Stimulated activated CD8-positive, alpha-beta memory T cell treated with anti-CD3 and anti-CD28 coated beads, Interleukin-15, amount 100 ng/mL, for 1 hour (primary cell): ENCODE results near the gene GRIA1.
"Not testable (repeated sequence)": the region's sequence is repeated elsewhere in the genome, so short reads cannot be mapped to it uniquely, and the experiment has no call there.

Source experiments
- DNase-seq: peaks from one replicate; pipeline ENCODE4 v3.0.0-alpha.2; 2020; ENCODE audit warnings: low read depth

Gene GRIA1

GRCh38 chr5:153719324-153719723, 228.9 kb downstream of the GRIA1 start:
- no peak for DNase-seq

DNA sequence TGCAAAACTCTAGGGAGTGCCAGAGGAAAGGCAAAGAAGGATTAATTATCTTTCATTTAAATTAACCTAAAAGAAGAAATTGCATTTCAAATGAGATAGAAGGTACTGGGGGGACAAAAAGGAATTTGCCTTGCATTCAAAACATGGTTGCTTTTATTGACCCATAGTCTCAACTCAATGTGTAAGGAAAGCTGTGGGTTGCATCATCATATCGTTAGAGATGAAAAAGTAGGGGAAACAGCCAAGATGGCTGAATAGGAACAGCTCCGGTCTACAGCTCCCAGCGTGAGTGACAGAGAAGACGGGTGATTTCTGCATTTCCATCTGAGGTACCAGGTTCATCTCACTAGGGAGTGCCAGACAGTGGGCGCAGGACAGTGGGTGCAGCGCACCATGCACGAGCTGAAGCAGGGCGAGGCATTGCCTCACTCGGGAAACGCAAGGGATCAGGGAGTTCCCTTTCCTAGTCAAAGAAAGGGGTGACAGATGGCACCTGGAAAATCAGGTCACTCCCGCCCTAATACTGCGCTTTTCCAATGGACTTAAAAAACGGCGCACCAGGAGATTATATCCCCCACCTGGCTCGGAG, 232.6 kb downstream of the GRIA1 start:
- not testable (repeated sequence) for DNase-seq

DNA sequence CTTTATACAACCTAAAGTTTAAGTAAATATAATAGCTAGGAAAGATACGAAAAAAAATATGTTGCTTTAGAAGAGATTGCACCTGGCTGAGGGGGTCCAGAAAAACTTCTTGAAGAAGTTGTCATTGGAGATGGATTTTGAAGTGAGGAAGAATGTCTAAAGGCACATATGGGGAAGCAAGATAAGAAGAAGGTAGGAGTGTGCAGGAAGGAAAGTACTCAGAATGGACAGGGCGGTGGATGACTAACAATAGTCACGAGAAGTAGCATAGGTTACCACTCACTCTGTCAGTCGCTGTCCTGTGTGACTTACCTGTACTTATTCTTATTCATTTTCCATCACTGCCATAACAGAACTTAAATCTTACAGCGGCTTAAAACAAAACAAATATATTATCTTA, 251.6 kb downstream of the GRIA1 start:
- no peak for DNase-seq

- DNase-seq = no peak
Observed at GRCh38 chr5:153744751-153745150, 254.3 kb downstream of the GRIA1 start.

DNA sequence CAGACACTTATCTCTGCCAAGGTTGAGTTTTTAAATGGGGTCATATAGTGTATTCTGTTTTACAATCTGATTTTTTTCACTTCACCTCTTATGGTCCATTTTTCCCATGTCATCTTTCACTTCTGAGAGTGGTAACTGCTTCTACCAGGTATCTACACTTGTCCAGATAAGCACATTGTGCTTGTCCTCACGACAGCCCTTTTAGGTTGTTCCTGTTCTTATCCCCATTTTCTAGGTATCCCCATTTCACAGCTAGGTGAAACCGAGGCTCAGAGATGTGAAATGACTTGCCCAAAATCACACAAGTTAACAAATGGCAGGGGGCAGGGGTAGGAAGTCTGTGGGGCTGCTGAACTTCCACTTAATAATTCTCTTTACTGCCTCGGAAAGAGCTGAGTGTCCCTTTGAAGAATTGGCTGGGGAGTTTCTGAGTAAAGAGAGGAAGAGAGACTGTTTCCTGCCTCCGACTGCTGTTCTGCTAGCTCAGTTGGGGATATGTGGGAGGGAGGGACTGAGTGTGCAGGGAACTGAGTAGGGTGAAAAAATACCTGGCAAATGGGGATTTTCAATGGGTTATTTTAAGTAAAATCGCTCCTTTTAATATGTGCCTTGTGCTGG, 255.4 kb downstream of the GRIA1 start:
- DNase-seq = no peak

- no peak for DNase-seq
Observed at GRCh38 chr5:153746440-153746839, 256.0 kb downstream of the GRIA1 start.

- no peak for DNase-seq
Observed at GRCh38 chr5:153748823-153749222, 258.4 kb downstream of the GRIA1 start.

- DNase-seq = no peak
Observed at GRCh38 chr5:153749960-153750359, 259.5 kb downstream of the GRIA1 start.

GRCh38 chr5:153751251-153751650, 260.8 kb downstream of the GRIA1 start:
- no peak for DNase-seq

- no peak for DNase-seq
Observed at GRCh38 chr5:153752890-153753289, 262.4 kb downstream of the GRIA1 start.

- no peak for DNase-seq
Observed at GRCh38 chr5:153753645-153754432, 263.4 kb downstream of the GRIA1 start.

DNA sequence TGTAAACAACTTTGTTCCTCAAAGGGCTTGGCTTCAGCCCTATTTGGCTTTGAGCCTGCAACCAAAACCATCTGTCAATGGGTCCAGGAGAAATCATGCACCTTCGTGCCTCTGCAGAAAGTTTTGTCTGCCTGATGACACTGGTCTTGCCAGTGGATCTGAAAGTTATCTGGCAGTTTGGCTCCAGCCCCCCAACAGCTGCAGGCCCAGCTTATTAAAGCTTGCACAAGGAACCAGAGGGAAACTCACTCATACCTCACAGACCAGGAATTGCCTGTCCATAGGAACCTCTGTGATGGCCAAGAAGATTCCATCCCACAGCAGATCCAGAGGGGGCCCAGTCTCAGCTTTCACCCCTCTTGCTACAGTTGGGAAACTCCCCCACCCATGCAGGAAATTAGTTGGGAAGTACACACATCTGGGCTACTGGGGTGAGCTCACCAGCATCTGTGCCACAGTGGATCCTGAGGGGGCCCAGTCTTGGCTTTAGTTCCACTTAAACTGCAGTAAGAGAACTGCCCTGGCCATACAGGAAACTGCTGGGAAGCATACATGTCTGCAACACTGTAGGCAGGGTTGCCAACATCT, 265.5 kb downstream of the GRIA1 start:
- DNase-seq = no peak

DNA sequence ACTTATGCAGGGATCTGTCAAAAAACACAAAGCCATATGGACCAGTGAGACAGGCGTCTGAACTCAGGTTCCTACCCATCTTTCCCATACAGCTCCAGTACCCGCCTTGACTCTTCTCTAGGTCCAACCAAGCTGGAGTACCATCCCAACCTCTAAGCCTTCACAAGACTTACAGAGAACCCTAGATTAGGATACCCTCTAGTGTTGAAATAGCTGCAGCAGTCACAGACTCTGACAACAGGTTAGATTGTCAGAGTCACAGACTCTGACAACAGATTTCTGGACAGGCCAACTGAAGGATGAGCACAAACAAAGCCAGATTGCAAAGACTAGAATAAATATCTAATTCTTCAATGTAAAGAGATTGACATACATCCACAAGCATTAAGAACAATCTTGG, 266.1 kb downstream of the GRIA1 start:
- no peak for DNase-seq

DNA sequence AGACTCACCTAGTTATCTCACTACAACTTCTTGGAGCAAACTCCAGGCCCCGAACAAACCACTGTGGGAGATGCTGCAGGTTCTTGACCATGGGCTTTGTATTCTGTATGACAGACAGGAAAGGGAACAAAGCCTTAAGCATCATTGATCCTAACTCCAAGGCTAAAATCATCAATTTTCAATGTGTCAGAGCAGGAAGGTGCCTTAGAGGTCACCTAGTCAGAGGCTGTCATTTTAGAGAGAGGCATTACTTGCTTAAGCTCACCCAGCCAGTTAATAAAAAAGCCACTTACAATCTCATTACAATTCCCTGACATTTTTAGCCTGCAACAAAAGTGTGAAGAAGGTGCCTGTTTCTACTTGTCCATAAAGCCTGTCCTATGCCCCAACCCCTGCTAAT, 275.5 kb downstream of the GRIA1 start:
- no peak for DNase-seq

GRCh38 chr5:153767221-153768188, 277.0 kb downstream of the GRIA1 start:
- no peak for DNase-seq

DNA sequence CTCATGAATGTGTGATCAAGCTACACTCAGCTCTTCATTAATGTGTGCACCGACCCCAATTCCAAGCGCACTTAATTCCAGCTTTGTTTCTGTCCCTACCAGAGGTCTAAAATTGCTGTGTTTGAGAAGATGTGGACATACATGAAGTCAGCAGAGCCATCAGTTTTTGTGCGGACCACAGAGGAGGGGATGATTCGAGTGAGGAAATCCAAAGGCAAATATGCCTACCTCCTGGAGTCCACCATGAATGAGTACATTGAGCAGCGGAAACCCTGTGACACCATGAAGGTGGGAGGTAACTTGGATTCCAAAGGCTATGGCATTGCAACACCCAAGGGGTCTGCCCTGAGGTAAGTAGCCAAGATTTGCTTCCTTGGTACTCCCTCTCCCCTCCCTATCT, 279.6 kb downstream of the GRIA1 start:
- DNase-seq = no peak

GRCh38 chr5:153774686-153775085, 284.2 kb downstream of the GRIA1 start:
- no peak for DNase-seq

- no peak for DNase-seq
Observed at GRCh38 chr5:153775923-153776322, 285.5 kb downstream of the GRIA1 start.

DNA sequence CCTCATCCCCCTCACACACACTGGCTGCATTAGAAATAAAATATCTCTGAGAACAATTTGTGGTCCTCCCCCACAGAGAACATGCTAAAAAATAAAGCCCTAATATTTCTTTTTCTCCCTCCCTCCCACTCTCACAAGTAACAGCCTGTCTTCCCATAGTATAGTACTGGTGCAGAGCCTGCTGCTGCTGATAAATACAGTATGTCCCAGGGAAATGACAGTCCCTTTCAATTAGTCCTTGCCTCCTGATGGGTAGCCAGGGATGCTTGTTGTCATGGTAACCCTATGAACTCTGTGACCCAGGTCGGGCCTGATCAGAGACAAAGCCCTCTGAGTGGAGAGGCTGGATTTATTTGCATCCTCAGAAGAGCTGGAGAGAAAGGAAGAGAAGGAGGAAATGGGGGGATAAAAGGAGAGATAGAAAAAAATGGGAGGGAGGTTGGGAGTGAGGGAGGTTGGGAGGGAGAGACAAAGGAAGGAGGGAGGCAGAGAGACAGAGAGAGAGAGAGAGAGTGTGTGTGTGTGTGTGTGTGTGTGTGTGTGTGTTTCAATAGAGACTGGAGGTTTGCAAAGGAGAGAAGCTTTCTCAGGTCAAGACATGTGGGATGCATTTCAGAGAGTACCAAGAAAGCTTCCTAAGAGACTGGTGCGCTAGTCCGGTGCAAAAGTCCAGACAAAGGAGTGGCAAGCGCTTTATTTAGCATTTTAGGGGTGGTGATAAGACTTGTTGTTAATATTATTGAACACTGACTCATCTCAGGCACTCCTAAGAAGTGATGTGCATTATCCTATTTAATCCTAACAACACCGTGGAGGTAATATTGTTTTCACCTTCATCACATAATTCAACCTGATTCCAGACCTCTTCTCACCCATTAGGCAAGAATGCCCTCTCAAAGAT, 287.5 kb downstream of the GRIA1 start:
- DNase-seq = no peak

DNA sequence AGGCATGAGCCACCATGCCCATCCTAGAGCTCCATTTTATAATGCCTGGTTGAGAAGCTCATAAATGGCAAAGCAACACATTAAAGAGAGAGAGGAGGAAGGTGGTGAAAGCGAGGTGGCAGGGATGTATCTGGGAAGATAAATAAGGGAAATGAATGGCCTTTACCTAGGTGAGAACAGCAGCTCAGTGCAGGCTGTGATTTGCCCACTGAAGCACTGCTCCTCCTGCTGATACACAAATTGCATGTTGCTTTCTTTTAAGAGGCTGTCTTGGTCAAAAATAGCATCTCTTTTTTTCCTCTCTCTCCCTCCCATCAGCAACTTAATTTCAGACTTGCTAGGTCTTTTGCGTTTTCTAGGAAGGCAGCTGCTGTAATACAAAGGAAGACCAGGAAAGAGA, 289.4 kb downstream of the GRIA1 start:
- no peak for DNase-seq
